ENCODE data around the gene ZNF784.

- TF ChIP-seq EZH2 (IDR thresholded peaks at IDR 0.05; ENCODE audit: insufficient read depth, poor library complexity, severe bottlenecking): no peak
- no peak for TF ChIP-seq EZH2phosphoT487 (IDR thresholded peaks at IDR 0.05; ENCODE audit: insufficient read depth, low read depth)
Measured at GRCh38 chr19:55615543-55616394, 8.6 kb downstream of the ZNF784 start.
